Endodermal cell (in vitro differentiated cells): Measurements from ENCODE around the gene RNASE7. TPM values are rescaled to one million over a fixed set of nuclear protein-coding genes. Genes with fewer than 3 reads are reported as not detected.

ENCODE experiments used
- DNase-seq: peaks from one replicate; pipeline ENCODE4 v3.0.0-alpha.2; 2017
- H3K27ac ChIP-seq: 2 replicates; pipeline ENCODE4 v1.5.1; 2013; ENCODE audit warnings: mild to moderate bottlenecking, low read depth, low read length, moderate library complexity
- H3K27me3 ChIP-seq: 2 replicates; pipeline ENCODE4 v1.6.1; 2013; ENCODE audit warnings: mild to moderate bottlenecking, low read length, moderate library complexity; ENCODE audit not compliant: insufficient read depth, control insufficient read depth, poor library complexity, severe bottlenecking
- H3K36me3 ChIP-seq: 2 replicates; pipeline ENCODE4 v1.7.0; 2013; ENCODE audit warnings: mild to moderate bottlenecking, low read length, moderate library complexity; ENCODE audit not compliant: control insufficient read depth, insufficient read depth
- H3K4me1 ChIP-seq: one replicate; pipeline ENCODE4 v1.7.0; 2013; ENCODE audit warnings: low read length; ENCODE audit not compliant: control insufficient read depth, insufficient read depth
- H3K4me3 ChIP-seq: 2 replicates; pipeline ENCODE4 v1.5.1; 2013; ENCODE audit warnings: mild to moderate bottlenecking, low read length, moderate library complexity
- H3K9ac ChIP-seq: 2 replicates; pipeline ENCODE4 v1.6.1; 2013; ENCODE audit warnings: mild to moderate bottlenecking, low read length, moderate library complexity; ENCODE audit not compliant: poor library complexity, severe bottlenecking; ENCODE audit errors: extremely low read depth
- H3K9me3 ChIP-seq: 2 replicates; pipeline ENCODE4 v1.6.1; 2013; ENCODE audit warnings: mild to moderate bottlenecking, low read length, moderate library complexity; ENCODE audit not compliant: control insufficient read depth
- H3K27ac Mint-ChIP-seq: 2 replicates; pipeline ENCODE4 v1.8.0; 2020; ENCODE audit warnings: mixed read lengths
- H3K27me3 Mint-ChIP-seq: 2 replicates; pipeline ENCODE4 v1.8.0; 2021; ENCODE audit warnings: mild to moderate bottlenecking, mixed read lengths; ENCODE audit not compliant: insufficient read depth
- H3K36me3 Mint-ChIP-seq: 2 replicates; pipeline ENCODE4 v1.8.0; 2020; ENCODE audit warnings: low read depth, mixed read lengths
- H3K4me1 Mint-ChIP-seq: 2 replicates; pipeline ENCODE4 v1.8.0; 2020; ENCODE audit warnings: mixed read lengths
- H3K4me3 Mint-ChIP-seq: 2 replicates; pipeline ENCODE4 v1.8.0; 2020; ENCODE audit warnings: mild to moderate bottlenecking, moderate library complexity, mixed read lengths
- H3K9me3 Mint-ChIP-seq: 2 replicates; pipeline ENCODE4 v1.8.0; 2020; ENCODE audit warnings: mild to moderate bottlenecking, mixed read lengths
- WGBS, 2 experiments: methylation state at CpG; one replicate each; pipeline versions ENCODE4 v1.1.5 to v1.1.7; 2013; ENCODE audit warnings: missing lambda C conversion rate in 2 of 2, mixed read lengths in 1 of 2; ENCODE audit not compliant: insufficient coverage in 1 of 2, insufficient read length in 1 of 2; 5-methylcytosine and 5-hydroxymethylcytosine counted together
- total RNA-seq, 2 donors: library from RNA; stranded (reverse); fragmentation: NEBNext Ultra II Directional in 1 of 2; extraction: Animal tissue kit (Norgen Biotek cat#: 25700) in 1 of 2; gene quantifications; 2 replicates in 1 of 2; 3 replicates in 1 of 2; pipeline ENCODE4 v1.2.1, GENCODE V29; 2021
- TF ChIP-seq, protein P1 (sequence below): fragments of 200-600 bp; sonication (generic); conservative IDR thresholded peaks from 2 replicates; pipeline ENCODE4 v1.5.0; 2021; ENCODE audit warnings: antibody characterized with exemption, mild to moderate bottlenecking

RNASE7 gene
- total RNA-seq, 2 donors from 2014 or later, result not detected

DNA sequence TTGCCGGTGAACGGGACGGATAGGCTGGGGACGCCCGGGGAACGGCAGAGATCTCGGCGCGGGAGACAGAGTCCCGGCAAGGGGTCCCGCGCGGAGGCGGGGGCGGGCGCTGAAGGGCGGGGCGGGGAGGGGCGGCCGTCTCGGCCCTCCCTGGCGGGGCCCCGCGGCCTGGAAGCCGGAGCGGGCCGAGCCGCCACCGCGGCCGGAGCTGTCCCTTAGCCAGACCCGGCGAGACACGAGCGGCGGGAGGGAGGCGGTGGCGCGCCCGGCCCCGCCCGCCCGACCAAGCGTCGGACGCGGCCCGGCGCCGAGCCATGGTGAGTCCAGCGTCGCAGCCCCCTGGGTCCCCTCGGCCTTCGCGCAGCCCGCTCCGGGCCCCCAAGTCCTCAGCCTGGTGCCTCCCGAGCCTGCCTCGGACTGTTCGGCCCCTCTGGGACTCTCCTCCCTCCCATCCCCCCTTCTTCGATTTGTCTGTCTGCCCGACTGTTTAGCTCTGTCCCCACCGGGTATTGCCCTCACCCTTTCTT, 28.0 kb downstream of the RNASE7 start, which contains the start of gene ARHGEF40:
Gene ARHGEF40, plus strand, starts transcription at position 222 of the 527 bp plus-strand sequence. Its CDS starts 93 bp downstream, at position 315.
- Mint-ChIP-seq H3K27ac (peak within 1 kb of the TSS; percentile 95), H3K36me3 (peaks cover 19% of the 10 kb centered on the region), H3K9me3 (no peaks in the 10 kb centered on the region), H3K27me3 (peaks cover 8% of the 10 kb centered on the region), H3K4me1 (peaks cover 16% of the 10 kb centered on the region), H3K4me3 (peak within 1 kb of the TSS; percentile 86)
- TF ChIP-seq, protein P1, sequence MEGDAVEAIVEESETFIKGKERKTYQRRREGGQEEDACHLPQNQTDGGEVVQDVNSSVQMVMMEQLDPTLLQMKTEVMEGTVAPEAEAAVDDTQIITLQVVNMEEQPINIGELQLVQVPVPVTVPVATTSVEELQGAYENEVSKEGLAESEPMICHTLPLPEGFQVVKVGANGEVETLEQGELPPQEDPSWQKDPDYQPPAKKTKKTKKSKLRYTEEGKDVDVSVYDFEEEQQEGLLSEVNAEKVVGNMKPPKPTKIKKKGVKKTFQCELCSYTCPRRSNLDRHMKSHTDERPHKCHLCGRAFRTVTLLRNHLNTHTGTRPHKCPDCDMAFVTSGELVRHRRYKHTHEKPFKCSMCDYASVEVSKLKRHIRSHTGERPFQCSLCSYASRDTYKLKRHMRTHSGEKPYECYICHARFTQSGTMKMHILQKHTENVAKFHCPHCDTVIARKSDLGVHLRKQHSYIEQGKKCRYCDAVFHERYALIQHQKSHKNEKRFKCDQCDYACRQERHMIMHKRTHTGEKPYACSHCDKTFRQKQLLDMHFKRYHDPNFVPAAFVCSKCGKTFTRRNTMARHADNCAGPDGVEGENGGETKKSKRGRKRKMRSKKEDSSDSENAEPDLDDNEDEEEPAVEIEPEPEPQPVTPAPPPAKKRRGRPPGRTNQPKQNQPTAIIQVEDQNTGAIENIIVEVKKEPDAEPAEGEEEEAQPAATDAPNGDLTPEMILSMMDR, result no peak
- Histone ChIP-seq H3K9me3 (no peaks in the 10 kb centered on the region), H3K9ac (peak within 1 kb of the TSS; percentile 70), H3K27me3 (no peaks in the 10 kb centered on the region), H3K4me1 (peaks cover 4% of the 10 kb centered on the region), H3K4me3 (peak within 1 kb of the TSS; percentile 93), H3K36me3 (peaks cover 25% of the 10 kb centered on the region), H3K27ac (peak within 1 kb of the TSS; percentile 94)
- WGBS, 2 experiments, result 0% methylated on average over 9 to 63 of the region's 63 CpGs
- peak; percentile 86 for DNase-seq

DNA sequence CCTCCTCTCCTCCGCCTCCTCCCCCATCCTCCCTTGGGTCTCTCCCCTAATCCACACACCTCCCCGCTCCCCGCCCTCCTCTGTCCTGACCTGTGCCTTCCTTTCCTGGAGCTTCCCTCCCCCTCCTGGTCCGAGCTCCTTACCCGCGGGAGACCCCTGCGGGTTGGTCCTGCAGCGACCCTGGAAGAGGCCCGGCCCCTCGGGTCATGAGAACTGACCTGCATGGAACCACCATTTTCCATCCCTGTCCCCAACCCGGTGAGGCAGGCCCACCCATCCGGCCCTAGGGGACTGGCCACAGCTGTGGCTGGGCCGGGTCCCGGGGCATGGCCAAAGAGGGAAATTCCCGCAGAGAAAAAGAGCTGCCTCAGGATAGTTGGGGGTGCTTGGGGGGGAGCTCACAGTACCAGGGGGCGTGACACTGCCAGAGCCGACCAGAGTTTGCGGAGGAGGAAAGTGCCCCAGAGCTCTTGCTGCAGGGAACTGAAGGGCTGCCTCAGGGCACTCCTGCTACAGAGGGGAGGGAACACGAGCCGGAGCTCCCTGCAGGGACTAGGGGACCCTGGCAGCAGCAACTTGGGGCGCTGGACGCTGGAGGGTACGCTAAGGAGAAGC, 28.6 kb downstream of the RNASE7 start:
- Histone ChIP-seq H3K4me3 (peak overlapping the region; percentile 93), H3K27me3 (no peaks in the 10 kb centered on the region), H3K9me3 (no peaks in the 10 kb centered on the region), H3K27ac (peak overlapping the region; percentile 94), H3K36me3 (peaks cover 30% of the 10 kb centered on the region), H3K9ac (peak overlapping the region; percentile 70), H3K4me1 (peaks cover 4% of the 10 kb centered on the region)
- H3K9me3 Mint-ChIP-seq, result no peaks in the 10 kb centered on the region
- H3K4me3 Mint-ChIP-seq, result peak overlapping the region; percentile 86
- H3K27me3 Mint-ChIP-seq, result peaks cover 8% of the 10 kb centered on the region
- WGBS, 2 experiments, result 0 to 3% methylated on average over 6 to 23 of the region's 23 CpGs
- peak; percentile 93 for DNase-seq
- H3K4me1 Mint-ChIP-seq, result peaks cover 16% of the 10 kb centered on the region
- TF ChIP-seq, protein P1, result peak; percentile 45
- H3K36me3 Mint-ChIP-seq, result peaks cover 25% of the 10 kb centered on the region
- H3K27ac Mint-ChIP-seq, result peak overlapping the region; percentile 95

DNA sequence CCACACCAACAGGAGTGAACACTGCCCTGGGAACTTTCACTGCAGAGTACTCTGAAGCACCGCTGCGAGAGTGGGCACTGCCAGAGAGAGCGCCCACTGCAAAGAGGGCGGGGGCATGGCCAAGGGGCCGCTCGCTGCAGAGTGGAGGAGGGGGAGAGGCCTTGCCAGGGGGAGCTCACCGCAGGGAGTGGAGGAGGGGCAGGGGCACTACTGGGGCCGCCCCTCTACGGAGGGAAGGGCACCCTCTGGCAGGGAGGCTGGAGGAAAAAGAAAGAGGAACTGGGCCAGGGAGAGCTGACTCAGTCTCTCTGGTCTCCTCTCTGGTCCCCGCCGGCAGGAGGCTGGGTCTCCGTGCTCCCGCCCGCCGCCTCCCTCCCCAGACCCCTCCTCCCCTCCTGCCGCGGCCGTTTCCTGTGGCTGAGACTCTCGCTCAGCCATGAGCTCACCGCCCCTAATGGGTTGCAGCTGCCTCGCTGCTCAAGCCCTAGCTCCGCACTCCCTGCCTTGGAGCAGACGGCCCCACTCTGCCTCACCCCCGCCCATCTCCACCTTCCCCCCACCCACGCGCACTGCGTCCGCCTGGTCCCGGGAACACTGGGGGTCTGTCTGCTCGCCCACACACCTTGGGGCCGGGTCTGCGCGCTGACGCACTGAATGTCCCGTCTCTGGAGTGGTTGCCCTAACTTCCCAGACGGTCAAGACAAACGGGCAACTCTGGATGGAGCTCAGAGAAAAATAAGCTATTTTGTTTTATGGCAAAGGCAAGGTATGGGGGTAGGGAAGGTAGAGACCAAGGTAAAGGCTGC, 29.3 kb downstream of the RNASE7 start:
- H3K27me3 Mint-ChIP-seq, result peaks cover 8% of the 10 kb centered on the region
- Histone ChIP-seq H3K9ac (peak overlapping the region; percentile 70), H3K27me3 (no peaks in the 10 kb centered on the region), H3K36me3 (peaks cover 38% of the 10 kb centered on the region), H3K9me3 (no peaks in the 10 kb centered on the region), H3K4me1 (peaks cover 4% of the 10 kb centered on the region), H3K4me3 (peak overlapping the region; percentile 93), H3K27ac (peak overlapping the region; percentile 94)
- DNase-seq, result peak; percentile 96
- H3K4me1 Mint-ChIP-seq, result peaks cover 16% of the 10 kb centered on the region
- peaks cover 32% of the 10 kb centered on the region for H3K36me3 Mint-ChIP-seq
- H3K27ac Mint-ChIP-seq, result peak overlapping the region; percentile 95
- peak overlapping the region; percentile 86 for H3K4me3 Mint-ChIP-seq
- TF ChIP-seq, protein P1, result peak; percentile 31
- H3K9me3 Mint-ChIP-seq, result no peaks in the 10 kb centered on the region
- 2% methylated on average over 19 to 37 of the region's 37 CpGs for WGBS, 2 experiments
